SKM-1 (cell line): ENCODE results near the gene CFAP97D2.
"Not testable (repeated sequence)": the region's sequence is repeated elsewhere in the genome, so short reads cannot be mapped to it uniquely, and the experiment has no call there.

Experiments used
- DNase-seq: peaks from one replicate; lab custom pipeline; 2025; ENCODE audit not compliant: unreplicated experiment; lab: John Stamatoyannopoulos, UW

The CFAP97D2 gene

DNA sequence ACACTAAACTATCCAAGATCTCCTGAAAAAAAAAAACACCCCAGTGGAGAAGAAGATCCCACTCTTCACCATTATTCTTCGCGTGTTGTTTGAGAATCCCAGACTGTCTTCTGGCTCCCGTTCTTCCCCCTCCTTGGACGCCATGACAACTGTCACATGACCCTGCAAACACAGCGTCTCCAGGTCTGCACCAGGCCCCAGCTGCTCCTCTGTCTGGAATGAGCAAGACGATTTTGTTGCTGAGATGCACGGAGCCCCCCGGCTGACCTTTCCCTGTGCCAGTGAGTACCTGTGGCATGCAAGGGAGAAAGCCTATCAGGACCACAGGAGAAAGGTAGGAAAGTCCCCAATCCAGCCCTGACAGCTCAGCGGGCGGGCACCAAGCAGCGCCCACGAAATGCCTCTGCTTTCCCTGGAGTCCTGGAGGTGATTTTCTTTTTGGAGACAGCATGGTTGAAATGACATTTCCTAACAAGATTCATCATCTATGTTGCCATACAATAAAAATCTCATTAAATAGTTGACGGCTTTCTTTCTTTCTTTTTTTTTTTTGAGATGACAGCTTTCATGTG, at the start of gene CFAP97D2:
TSS of gene CFAP97D2 (plus strand) at position 171 of the 572 bp plus-strand sequence. CDS start at position 245, 74 bp downstream.
- DNase-seq: no peak

GRCh38 chr13:114129649-114130062, 49.4 kb upstream of the CFAP97D2 start:
- DNase-seq: peak; percentile 63

DNA sequence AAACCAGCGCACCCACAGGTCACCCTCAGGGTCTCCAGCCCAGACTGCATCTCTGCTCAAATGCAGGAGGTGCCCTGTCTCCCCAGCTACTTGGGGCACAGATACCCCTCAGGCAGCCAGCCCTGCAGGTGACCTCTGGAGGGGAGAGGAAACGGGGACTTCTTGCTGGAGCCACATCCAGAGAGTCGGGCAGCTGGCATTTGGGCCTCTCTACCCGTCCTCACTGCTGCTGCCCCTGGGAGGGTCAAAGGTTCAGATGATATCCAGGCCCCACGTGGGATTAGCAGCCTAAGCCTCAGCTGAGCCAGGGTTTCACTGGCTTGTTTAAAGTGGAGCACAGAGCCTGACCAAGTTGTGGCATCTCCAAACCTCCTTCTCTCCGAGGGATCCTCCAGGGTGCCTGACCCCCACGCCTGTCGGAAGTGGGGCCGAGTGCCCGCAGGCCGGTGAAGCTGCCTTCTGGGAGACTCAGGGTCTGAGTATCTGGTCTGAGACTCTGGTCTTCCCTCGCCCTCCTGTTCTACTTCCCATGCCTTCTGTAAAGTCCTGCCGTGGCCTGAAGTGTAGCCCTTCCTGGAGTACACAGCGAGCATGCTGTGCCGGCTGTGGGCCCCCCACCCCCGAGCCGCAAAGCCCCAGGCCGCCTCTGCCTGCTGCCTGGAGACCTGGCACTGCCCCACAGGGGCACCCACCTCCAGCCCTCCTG, 48.8 kb upstream of the CFAP97D2 start:
- DNase-seq: no peak

DNA sequence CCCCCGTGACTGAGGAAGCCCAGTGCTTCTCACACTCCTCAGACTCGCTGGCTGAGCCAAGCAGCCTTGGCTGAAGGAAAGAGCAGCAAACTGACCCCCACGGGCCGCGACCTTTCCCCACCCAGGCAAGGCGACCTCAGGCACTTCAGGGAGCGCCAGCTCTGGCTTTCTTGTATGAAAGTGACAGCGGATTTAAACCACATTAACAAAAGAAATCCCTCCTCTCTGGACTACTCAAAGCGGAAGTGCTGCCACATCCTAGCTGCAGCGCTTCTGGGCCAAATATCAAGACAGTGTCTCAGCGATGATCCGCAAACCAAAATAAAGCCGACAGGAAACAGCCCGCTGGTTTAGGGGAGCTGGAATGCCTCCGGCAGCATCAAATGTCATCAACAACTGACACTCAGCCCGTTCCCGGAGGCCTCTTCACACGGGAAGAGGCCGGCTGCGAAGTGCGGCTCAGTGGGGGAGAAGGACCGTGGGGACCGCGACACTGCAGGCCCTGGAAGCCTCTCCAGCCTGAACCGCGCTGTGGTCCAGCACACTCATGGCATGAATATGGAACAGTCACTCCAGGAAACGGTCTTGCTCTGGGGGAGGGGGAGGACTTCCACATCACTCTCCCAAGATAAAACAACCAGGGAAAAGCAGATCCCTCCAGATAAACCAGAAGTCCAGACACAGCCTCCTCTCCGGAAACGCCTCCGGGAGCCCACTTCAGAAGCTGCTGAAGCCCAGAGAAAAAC, 48.0 kb upstream of the CFAP97D2 start:
- peak; percentile 43 for DNase-seq

DNA sequence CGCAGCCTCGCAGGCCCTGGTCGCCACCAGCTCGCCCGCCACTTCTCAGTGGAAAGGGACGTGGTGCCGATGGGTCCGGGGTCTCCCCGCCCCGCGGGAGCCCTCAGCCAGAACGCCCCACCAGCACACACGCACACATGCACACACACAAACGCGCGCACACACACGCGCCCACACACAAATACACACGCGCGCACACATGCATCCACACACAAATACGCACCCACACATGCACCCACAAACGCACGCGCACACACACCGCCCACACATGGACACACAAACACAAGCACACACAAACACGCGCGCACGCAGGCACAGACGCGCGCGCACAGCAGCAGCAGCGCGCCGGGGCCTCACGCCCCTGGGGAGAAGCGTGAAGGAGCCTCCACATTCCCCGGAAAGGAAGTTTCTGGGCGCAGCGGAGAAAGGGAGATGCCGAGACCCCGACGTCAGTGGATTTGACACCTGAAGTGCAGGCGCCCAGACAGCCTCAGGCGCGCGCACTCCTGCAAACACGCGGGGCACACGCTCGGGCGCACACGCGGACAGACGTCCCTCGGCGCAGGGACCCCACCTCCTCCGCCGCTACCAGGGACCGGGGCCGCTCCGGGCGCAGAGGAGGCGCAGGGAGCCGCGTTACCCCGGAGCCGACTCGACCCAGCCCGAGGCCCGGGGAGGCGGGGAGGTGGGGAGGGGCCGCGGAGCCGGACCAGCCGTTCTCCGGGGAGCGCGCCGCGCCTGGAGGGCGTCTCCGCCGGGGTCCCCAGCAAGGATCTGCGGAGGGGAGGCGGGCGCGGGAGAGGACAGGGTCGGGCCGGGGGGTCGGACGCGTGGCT, 47.3 kb upstream of the CFAP97D2 start:
- no peak for DNase-seq

GRCh38 chr13:114132419-114133121, 46.5 kb upstream of the CFAP97D2 start, which contains the start of gene RASA3:
TSS of gene RASA3 (minus strand) at chr13:114132623. CDS start at chr13:114132489, 134 bp downstream.
- DNase-seq: no peak

GRCh38 chr13:114133126-114133525, 45.9 kb upstream of the CFAP97D2 start:
- DNase-seq: not testable (repeated sequence)

DNA sequence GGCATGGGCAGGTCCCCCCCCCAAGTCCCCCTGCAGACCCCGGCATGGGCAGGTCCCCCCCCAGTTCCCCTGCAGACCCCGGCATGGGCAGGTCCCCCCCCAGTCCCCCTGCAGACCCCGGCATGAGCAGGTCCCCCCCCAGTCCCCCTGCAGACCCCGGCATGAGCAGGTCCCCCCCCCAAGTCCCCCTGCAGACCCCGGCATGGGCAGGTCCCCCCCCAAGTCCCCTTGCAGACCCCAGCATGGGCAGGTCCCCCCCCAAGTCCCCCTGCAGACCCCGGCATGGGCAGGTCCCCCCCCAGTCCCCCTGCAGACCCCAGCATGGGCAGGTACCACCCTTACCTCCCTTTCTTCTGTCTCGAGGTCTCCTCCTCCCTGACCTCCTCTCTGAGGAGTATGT, 45.5 kb upstream of the CFAP97D2 start:
- DNase-seq: not testable (repeated sequence)

- no peak for DNase-seq
Observed at GRCh38 chr13:114134111-114134943, 44.7 kb upstream of the CFAP97D2 start.

- DNase-seq: no peak
Observed at GRCh38 chr13:114134944-114135610, 44.0 kb upstream of the CFAP97D2 start.

- no peak for DNase-seq
Observed at GRCh38 chr13:114135731-114136171, 43.3 kb upstream of the CFAP97D2 start.

GRCh38 chr13:114136576-114136975, 42.5 kb upstream of the CFAP97D2 start:
- DNase-seq: no peak

- no peak for DNase-seq
Observed at GRCh38 chr13:114140131-114140905, 38.7 kb upstream of the CFAP97D2 start.

- no peak for DNase-seq
Observed at GRCh38 chr13:114140906-114141250, 38.2 kb upstream of the CFAP97D2 start.

DNA sequence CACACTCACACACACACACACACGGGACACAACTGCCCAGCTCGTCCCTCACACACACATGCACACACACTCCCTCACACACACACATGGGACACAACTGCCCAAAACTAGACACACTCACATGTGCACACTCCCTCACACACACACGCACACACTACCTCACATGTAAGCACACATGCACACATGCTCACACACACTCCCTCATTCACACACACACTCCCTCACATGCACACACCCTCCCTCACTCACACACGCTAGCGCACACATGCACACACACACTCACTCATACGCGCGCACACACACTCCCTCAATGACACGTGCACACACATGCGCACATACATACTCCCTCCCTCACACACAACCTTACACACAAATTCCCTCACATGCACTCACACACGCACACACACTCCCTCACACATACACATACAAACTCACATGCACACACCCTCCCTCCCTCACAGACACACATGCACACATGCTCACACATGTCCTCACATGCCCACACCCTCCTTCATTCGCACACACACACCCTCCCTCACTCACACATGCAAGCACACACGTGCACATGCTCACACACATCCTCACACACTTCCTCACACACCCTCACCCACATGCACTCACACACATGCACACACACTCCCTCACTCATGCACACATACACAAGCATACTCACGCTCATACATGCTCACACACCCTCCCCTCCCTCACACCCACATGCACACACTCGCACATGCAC, 37.6 kb upstream of the CFAP97D2 start:
- DNase-seq: no peak

DNA sequence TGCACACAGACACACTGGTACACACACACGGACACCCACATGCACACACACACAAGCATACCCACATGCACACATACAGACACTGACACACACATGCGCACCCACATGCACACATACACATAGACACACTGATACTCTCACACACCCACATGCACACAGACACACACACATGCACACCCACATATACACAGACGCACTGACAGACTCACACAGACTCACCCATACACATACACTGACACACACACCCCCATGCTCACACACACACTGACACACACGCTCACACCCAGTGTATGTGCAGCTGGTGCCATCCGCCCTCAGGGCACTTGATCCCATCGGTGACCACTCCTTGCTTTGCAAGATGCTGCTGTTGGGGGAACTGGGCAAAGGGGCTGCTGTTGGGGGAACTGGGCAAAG, 36.9 kb upstream of the CFAP97D2 start:
- no peak for DNase-seq

DNA sequence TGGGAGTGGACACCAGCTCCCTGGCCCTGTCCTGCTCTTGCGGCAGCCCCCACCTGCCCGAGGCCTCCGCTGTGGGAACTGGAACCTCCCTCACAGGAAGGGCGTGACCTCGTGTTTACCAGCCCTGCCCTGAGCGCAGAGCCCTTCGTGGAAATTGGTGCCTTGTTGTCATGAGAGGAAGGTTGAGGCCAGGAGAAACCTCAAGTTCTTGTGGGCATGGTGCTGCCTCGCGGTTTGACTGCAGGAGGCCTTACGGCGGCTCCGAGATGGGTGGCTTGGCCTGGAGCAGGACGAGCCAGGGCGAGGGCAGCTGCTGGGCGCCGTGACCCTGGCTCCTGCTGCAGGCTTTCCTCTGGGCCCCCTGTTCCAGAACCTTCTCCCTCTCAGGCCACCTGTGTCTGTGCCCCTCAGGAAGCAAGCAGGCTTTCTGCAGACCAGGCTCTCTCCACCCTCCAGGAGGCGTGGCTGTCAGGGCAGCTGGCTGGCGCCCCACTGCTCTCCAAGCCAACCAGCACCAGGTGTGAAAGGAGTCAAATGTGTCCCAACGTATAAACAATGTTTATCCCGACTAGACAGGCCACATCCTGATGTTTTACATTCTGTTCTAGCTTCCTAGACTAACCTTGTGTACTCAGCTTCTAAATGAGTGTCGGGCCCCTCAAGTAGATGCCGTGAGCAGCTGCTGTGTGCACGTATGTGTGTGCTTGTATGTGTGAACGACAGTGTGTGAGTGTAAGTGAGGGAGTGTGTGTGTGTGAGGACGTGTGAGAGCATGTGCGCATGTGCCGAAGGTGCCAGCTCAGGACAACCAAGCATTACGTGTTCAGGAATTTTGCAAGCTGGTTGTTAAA, 36.2 kb upstream of the CFAP97D2 start:
- peak; percentile 39 for DNase-seq
